Stimulated activated CD8-positive, alpha-beta memory T cell treated with anti-CD3 and anti-CD28 coated beads, Interleukin-2, amount 100 ng/mL, for 48 hours (primary cell): Measurements from ENCODE around the gene SHE.
"Not testable (repeated sequence)": the region's sequence is repeated elsewhere in the genome, so short reads cannot be mapped to it uniquely, and the experiment has no call there.

Source experiments
- DNase-seq, 2 donors: peaks; one replicate each; pipeline ENCODE4 v3.0.0-alpha.2; 2020; ENCODE audit warnings: low read depth in 2 of 2

Gene SHE

DNA sequence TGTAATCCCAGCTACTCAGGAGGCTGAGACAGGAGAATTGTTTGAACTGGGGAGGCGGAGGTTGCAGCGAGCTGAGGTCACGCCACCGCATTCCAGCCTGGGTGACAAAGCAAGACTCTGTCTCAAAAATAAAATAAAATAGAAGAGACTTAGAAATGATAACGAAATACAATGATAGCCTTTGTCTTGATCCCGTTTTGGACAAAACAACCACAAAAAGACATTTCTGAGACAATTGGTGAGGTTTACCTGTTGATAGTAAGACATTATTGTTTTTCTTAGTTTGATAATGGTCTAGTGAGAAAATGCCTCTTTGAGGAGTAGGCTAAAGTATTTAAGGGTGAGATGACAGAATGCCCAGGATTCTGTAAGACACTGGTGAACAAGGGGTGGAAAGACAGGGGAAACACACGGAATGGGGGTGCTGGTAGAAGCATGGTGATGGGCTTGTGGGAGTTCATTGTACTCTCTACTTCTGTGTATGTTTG lies 11.9 kb upstream of the SHE start:
- no peak for DNase-seq

DNA sequence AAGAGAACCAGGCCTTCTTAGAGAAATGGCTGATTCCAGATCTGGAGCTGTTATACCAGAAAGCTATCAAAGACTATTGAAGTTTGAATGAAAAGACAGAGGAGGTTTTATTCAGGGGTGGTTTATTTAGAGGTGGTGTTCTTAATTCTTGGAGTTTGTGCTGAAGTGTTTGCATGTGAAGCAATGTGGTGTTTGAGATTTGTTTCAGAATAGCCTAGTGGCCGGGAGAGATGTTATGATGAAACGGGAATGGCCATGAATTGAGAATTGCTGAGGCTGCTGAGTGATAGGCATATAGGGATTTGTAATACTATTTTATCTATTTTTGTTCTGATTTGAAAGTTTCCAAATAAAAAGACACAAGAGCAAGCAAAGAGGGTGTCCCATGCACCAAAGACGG lies 10.5 kb upstream of the SHE start:
- no peak for DNase-seq

DNA sequence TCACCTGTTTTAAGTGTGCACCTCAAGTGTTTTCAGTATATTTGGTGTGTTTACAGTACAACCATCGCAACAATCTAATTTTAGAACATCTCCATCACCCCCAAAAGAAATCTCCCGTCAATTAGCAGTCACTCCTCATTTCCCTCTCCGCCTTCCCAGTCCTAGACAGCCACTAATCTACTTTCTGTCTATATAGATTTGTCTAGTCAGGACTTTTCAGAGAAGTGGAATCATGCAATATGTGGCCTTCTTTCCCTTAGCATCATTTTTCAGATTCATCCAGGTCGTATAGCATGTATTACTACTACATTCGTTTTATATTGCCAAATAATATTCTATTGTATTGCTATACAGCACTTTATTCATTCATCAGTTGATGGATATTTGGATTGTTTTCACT lies 1.7 kb upstream of the SHE start:
- no peak for DNase-seq

GRCh38 chr1:154502744-154503115 lies 518 bp upstream of the SHE start:
- no peak for DNase-seq

DNA sequence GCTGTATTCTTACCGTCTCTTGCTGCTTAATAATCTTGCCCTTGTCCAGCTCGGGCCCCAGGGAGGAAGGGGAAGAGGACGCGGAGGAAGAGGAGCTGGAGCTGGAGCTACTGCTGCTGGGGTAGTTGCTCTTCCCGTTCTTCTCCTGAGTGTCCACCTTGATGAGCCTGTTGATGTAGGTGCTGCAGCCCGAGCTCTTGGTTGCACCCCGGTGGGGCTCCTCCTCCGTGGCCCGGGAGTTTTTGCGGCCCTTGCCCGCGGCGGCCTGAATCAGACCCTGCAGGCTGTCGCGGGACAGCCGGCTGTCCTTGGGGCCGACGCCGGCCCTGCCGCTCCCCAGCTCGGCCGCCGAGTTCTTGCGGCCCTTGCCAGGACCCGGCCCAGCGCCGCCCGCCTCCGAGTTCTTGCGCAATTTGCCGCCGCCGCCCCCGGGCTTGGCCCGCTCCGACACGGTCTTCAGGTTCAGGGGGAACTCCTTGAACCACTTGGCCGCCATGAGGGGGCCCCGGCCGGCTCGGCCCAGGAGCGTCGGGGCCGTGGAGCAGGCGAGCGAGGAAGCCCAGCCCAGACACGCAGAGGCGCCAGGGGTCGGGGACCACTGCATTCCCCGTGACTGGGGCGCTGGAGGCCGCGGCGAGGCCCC lies 668 bp downstream of the SHE start:
- no peak for DNase-seq

DNA sequence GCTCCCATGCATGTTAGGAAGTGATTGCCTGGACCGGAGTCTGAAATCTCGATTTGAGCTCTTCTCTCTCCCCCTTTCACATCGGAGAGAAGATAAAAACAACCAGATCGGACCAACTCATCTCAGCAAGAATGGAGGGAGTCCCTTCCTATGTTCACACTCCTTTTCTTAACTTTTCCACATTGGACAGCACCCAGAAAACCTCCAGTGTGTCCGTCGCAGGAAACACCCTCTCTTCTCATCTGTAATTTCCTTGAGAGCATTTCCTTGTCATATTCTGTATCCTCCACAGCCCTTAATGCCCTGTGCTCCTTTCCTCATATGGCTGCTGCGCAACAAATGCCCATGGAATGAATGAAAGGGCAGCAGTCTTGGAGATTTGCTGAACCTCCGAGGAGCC lies 1.7 kb downstream of the SHE start:
- DNase-seq: no peak

GRCh38 chr1:154499446-154499845 lies 2.8 kb downstream of the SHE start:
- DNase-seq: no peak

GRCh38 chr1:154497026-154497806 lies 5.0 kb downstream of the SHE start:
- no peak for DNase-seq

GRCh38 chr1:154496383-154496782 lies 5.8 kb downstream of the SHE start:
- DNase-seq: no peak

- no peak for DNase-seq
Measured at GRCh38 chr1:154495496-154496273, 6.5 kb downstream of the SHE start.

GRCh38 chr1:154493276-154493675 lies 8.9 kb downstream of the SHE start:
- no peak for DNase-seq

- no peak for DNase-seq
Measured at GRCh38 chr1:154492115-154492514, 10.1 kb downstream of the SHE start.

- no peak for DNase-seq
Measured at GRCh38 chr1:154490317-154490716, 11.9 kb downstream of the SHE start.

- DNase-seq: no peak
Measured at GRCh38 chr1:154489695-154490274, 12.4 kb downstream of the SHE start.

DNA sequence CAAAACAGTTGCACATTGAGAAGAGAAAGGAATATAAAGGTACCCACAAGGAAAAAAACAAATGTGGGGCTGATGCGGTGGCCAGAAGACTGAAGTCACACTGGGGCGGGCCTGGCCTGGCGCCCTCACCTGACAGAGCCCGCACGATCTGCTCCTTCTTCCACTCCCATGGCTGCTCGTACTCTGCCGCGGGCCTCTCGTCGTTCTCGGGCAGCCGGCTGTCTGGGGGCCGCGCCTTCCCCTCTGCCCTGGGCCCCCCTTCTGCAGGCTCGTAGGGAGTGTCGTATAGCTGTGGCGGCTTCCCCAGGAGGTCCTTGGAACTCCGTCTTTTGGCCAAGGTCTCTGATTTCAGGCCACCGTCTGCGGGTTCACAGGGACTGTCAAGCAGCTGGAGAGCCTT lies 13.3 kb downstream of the SHE start:
- no peak for DNase-seq

DNA sequence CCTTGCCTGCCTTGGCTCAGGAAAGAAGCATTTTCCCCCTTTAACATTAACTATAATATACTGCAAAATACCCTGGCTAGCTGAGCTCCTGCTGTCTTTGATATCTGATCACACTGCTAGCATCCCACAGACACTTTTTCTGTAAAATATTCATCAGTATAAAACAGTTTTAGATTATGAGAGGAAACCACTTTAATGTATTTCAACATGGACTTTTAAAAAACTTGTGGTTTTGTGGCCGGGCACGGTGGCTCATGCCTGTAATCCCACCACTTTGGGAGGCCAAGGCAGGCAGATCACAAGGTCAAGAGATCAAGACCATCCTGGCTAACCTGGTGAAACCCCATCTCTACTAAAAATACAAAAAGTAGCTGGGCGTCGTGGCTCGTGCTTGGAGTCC lies 15.5 kb downstream of the SHE start:
- DNase-seq: not testable (repeated sequence)

DNA sequence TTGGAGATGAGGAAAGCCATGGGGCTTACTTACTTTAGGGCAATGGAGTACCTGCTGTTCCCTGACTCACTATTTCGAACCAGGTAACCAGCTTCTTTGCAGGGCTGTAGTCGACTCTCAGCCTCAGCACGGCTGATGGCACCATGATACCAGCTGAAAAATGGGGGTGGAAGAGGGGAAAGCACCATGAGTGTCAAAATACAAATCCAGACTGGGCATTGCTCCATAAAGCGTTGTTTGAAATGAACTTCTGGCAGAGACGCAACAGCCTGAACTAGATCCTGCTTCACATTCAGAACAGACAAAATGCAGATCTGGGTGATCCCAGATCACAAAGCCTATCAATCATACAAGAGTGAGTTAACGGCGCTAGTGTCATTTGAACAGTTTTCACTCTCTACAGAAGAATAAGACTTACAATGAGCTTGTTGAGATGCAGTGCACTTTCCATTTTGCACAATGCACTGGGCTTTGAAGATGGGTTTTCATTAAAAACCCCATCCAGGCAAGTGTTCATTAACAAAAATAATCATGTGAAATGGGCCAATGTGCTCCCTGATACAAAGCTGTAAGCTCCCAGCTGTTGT lies 16.2 kb downstream of the SHE start:
- no peak for DNase-seq

GRCh38 chr1:154485106-154485505 lies 17.1 kb downstream of the SHE start:
- no peak for DNase-seq

DNA sequence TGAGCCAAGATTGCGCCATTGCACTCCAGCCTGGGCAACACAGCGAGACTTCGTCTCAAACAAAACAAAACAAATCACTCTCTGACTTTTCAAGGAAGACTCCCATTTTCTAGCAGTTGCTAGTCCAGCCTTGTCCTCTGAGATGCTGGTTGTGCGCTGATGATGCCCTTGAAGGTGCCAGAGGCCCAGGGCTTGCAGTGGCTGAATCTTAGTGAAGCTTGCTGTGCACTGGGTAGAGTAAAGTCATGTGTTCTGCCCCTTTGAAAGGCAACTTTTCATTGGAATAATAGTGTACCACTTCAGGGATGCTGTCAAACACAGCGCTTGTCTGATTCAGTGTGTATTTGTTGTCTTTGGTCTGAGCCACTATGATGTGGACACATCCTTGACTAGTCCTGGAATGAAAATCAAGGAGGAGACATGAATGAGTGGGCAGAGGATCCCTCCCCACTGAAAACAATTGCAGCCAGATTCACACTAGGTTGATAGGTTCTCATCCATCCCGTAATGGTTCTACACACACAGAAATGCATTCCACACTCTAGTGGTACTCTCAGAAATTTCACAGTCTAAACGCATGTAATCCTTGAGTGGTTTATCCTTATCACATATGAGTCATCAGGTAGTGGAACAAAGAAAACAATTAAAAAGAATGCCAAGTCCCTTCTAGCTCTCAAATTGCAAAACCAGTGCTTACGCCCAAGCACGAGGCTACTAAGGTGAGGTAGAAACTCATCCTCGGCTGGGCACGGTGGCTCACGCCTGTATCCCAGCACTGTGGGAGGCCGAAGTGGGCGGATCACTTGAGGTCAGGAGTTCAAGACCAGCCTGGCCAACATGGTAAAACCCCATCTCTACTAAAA lies 18.0 kb downstream of the SHE start:
- no peak for DNase-seq

DNA sequence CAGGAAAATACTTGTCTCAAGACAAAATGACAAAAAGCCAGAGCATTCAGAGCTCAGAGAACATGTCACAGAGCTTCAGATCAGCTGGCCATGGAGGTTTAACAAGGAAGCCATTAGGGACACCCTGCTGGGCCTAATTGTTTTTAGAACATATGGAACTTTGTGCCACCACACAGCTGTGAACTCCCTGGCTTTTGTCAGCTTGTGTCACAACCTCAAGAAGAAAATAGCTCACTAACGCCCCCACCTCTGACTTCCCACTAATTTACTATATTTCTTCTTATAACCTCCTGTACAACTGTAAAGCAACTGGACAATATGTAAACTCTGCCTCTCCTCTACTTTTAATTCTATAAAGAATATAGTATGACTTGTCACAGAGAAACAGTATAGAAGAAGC lies 21.2 kb downstream of the SHE start:
- DNase-seq: no peak
